Testis (tissue), 3 donors: ENCODE data around the gene ANKRD44. TPM values are rescaled to one million over a fixed set of nuclear protein-coding genes. Genes with fewer than 3 reads are reported as not detected.

Experiments used
- DNase-seq: peaks from one replicate; pipeline ENCODE4 v3.0.0-alpha.2; 2019
- H3K27ac ChIP-seq, 2 donors: fragments of 200-600 bp; sonication (generic); one replicate each; pipeline ENCODE4 v1.5.1; 2019
- H3K27me3 ChIP-seq: fragments of 200-600 bp; sonication (generic); one replicate; pipeline ENCODE4 v1.5.1; 2019
- H3K36me3 ChIP-seq: fragments of 200-600 bp; sonication (generic); one replicate; pipeline ENCODE4 v1.5.1; 2017; ENCODE audit warnings: low read depth; ENCODE audit errors: missing control alignments
- H3K4me1 ChIP-seq: fragments of 200-600 bp; sonication (generic); one replicate; pipeline ENCODE4 v1.5.1; 2019
- H3K4me3 ChIP-seq, 2 donors: fragments of 200-600 bp; sonication (generic); one replicate each; pipeline ENCODE4 v1.5.1; 2017 to 2019
- H3K9me3 ChIP-seq: fragments of 200-600 bp; sonication (generic); one replicate; pipeline ENCODE4 v1.5.1; 2017
- POLR2A ChIP-seq: fragments of 450-650 bp; IDR thresholded peaks from one replicate; pipeline ENCODE4 v1.6.1; 2017; ENCODE audit warnings: antibody characterized with exemption, mild to moderate bottlenecking, moderate library complexity
- WGBS, 2 donors: methylation state at CpG; one replicate each; pipeline ENCODE4 v1.1.5; 2018; 5-methylcytosine and 5-hydroxymethylcytosine counted together
- intact Hi-C: fragments of 100-400 bp; cut with DNase I; formaldehyde crosslinking; loops from one replicate; pipeline ENCODE4 v1.15.1; 2023; ENCODE audit warnings: low total_unique reads
- polyA plus RNA-seq: library from polyadenylated mRNA; stranded (reverse); fragments of 350-450 nt; fragmentation: Illumina TruSeq; extraction: RNeasy Lipid Tissue Mini Kit (QIAGEN cat#74804); gene quantifications from one replicate; pipeline ENCODE4 v1.2.3, GENCODE V29; 2014; ENCODE audit warnings: low read depth, low replicate concordance; ENCODE audit not compliant: insufficient read depth
- total RNA-seq, 2 donors: library from RNA; depleted of rRNA; stranded (reverse); fragments of >200 nt; gene quantifications; one replicate each; pipeline ENCODE4 v1.2.3, GENCODE V29; 2016
- TF ChIP-seq, protein P1 (sequence below), 3 experiments: fragments of 450-650 bp in 2 of 3; fragments of 200-600 bp in 1 of 3; sonication (generic) in 1 of 3; IDR thresholded peaks; one replicate each; pipeline ENCODE4 v1.5.1; 2016 to 2019; ENCODE audit warnings: antibody characterized with exemption in 3 of 3, mild to moderate bottlenecking in 2 of 3, moderate library complexity in 1 of 3

Gene ANKRD44
- total and polyA plus RNA-seq, 3 donors from 2014 or later = 11.2 to 14.5 (median 11.5) TPM

DNA sequence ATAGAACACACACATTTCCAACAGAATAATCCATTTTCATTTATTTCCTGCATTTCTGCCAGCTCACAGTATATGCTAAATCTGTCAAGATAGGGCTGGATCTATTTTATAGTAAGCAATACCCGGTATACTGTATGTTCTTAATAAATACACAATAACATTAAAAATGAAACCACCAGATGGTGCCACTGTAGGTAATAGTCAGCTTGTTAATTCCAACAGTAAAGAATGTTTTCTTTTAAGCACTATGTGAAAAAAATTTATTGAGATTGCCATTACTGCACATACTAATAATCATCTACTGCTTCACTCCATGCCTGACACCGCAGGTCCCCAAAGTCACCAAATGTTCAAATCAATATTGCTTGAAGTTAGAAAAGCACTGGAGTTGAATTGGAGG lies 252.6 kb downstream of the ANKRD44 start:
- no peak overlapping the region for H3K4me3 ChIP-seq
- no peak overlapping the region for H3K27ac ChIP-seq
- H3K9me3 ChIP-seq = no peaks in the 10 kb centered on the region
- no peaks in the 10 kb centered on the region for H3K4me1 ChIP-seq
- DNase-seq = no peak
- intact Hi-C loops = no loop called here
- no peaks in the 10 kb centered on the region for H3K27me3 ChIP-seq
- TF ChIP-seq POLR2A = no peak
- TF ChIP-seq, protein P1, sequence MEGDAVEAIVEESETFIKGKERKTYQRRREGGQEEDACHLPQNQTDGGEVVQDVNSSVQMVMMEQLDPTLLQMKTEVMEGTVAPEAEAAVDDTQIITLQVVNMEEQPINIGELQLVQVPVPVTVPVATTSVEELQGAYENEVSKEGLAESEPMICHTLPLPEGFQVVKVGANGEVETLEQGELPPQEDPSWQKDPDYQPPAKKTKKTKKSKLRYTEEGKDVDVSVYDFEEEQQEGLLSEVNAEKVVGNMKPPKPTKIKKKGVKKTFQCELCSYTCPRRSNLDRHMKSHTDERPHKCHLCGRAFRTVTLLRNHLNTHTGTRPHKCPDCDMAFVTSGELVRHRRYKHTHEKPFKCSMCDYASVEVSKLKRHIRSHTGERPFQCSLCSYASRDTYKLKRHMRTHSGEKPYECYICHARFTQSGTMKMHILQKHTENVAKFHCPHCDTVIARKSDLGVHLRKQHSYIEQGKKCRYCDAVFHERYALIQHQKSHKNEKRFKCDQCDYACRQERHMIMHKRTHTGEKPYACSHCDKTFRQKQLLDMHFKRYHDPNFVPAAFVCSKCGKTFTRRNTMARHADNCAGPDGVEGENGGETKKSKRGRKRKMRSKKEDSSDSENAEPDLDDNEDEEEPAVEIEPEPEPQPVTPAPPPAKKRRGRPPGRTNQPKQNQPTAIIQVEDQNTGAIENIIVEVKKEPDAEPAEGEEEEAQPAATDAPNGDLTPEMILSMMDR (IDR thresholded peaks at IDR 0.05) = no peak
- no peaks in the 10 kb centered on the region for H3K36me3 ChIP-seq
- 85% methylated on average over 2 of the region's 2 CpGs for WGBS, 2 donors

DNA sequence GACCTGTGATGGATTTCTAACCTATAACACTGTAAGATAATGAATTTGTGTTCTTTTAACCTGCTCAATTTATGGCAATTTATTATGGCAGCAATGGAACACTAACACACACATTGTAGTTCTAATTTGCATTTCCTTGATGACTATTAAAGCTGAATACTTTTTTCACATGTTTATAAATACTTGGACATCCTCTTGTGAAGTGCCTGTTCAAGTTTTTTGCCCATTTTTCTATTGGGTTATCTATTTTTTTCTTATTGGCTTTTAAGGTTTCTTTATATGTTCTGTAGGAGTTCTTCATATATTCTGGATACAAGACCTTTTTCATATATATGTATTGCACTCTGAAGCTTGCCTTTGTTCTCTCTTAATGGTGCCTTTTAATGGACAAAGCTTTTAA lies 255.5 kb downstream of the ANKRD44 start:
- H3K9me3 ChIP-seq = no peaks in the 10 kb centered on the region

DNA sequence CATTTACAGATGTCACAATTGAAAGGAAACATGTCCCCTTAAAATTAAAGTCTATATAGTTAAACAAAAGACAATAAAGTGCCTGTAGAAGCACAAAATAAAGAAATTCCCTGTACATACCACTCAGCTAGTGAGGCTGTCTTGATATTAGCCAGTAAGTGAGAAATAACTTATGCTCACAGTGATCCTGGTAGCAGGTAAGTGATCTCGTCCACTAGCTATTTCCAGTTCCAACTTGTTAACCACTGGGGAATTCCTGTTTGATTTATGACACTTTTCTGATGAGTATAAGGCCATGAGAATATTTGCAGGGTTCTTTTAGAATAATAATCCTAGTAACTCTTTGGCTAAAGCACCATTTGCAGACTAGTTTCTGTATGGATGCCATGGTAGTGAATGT lies 256.1 kb downstream of the ANKRD44 start:
- Histone ChIP-seq H3K4me3 (no peak overlapping the region), H3K4me1 (no peaks in the 10 kb centered on the region), H3K27ac (no peak overlapping the region), H3K36me3 (no peaks in the 10 kb centered on the region), H3K9me3 (no peaks in the 10 kb centered on the region), H3K27me3 (no peaks in the 10 kb centered on the region)
- TF ChIP-seq, protein P1 (IDR thresholded peaks at IDR 0.05) = no peak
- no peak for TF ChIP-seq POLR2A
- 89 to 93% methylated on average over 1 of the region's 1 CpG for WGBS, 2 donors
- DNase-seq = no peak
- intact Hi-C loops = no loop called here

More for the DNA sequence above, 255.5 kb downstream of the ANKRD44 start:
- TF ChIP-seq, protein P1 (IDR thresholded peaks at IDR 0.05) = no peak
- TF ChIP-seq POLR2A = no peak
- no peak overlapping the region for H3K27ac ChIP-seq
- no peaks in the 10 kb centered on the region for H3K27me3 ChIP-seq
- no peaks in the 10 kb centered on the region for H3K4me1 ChIP-seq
- no peak overlapping the region for H3K4me3 ChIP-seq
- DNase-seq = no peak
- intact Hi-C loops = no loop called here
- H3K36me3 ChIP-seq = no peaks in the 10 kb centered on the region

DNA sequence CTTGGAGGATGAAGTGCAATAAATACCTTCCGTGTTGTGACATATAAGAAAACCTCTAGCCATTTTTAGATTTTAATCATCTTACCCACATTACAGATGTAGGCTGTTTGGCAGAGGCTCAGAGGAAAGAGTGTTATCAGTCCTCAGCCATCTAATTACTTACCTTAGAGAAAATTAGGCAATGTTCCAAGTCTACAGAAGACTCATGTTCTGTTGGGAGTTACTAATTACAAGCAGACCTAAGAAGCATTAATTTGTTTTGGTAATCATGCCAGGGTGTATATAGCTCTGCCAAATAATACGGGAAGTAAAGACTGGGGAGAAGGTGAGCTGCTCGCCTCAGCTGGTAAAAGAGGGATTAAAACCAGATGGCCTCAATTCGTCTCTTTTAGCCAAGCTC lies 258.2 kb downstream of the ANKRD44 start:
- Histone ChIP-seq H3K9me3 (no peaks in the 10 kb centered on the region), H3K4me1 (no peaks in the 10 kb centered on the region), H3K4me3 (no peak overlapping the region), H3K36me3 (no peaks in the 10 kb centered on the region), H3K27ac (no peak overlapping the region), H3K27me3 (no peaks in the 10 kb centered on the region)
- DNase-seq = no peak
- 73 to 82% methylated on average over 4 of the region's 4 CpGs for WGBS, 2 donors
- TF ChIP-seq, protein P1 (IDR thresholded peaks at IDR 0.05) = no peak
- no peak for TF ChIP-seq POLR2A
- intact Hi-C loops = no loop called here

DNA sequence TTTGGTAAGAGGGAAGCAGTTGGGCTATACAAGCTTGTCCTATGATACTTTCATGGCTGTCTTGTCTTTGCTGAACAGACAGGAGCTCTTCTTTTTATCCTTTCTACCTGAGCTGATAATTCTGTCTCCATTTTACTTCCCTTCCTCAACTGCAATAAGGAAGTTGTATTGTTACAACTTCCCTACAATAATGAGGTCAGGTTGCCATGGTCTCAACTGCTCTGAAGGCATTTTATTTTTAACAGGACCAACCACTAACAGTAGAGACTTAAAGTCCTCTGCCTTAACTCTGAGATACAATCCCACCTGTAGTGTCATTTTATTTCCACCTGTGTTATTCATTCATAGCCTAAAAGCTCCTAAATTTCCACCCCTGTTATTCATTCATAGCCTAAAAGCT lies 265.5 kb downstream of the ANKRD44 start:
- Histone ChIP-seq H3K4me1 (no peaks in the 10 kb centered on the region), H3K27ac (no peak overlapping the region), H3K4me3 (no peak overlapping the region), H3K9me3 (no peaks in the 10 kb centered on the region), H3K36me3 (no peaks in the 10 kb centered on the region), H3K27me3 (no peaks in the 10 kb centered on the region)
- intact Hi-C loops = no loop called here
- no peak for TF ChIP-seq POLR2A
- TF ChIP-seq, protein P1 (IDR thresholded peaks at IDR 0.05) = no peak
- DNase-seq = no peak
